GM12874 (cell line): ENCODE results near the gene PPFIA4.

Source experiments
- CTCF ChIP-seq: IDR thresholded peaks from 2 replicates; pipeline ENCODE4 v1.5.1; 2011; ENCODE audit warnings: low read depth, mild to moderate bottlenecking, control low read depth, low read length, moderate library complexity; ENCODE audit not compliant: insufficient read depth

PPFIA4 gene

GRCh38 chr1:203028067-203028783 is 1.9 kb downstream of the PPFIA4 start:
- no peak for TF ChIP-seq CTCF

GRCh38 chr1:203028784-203029553 is 2.7 kb downstream of the PPFIA4 start:
- no peak for TF ChIP-seq CTCF

- TF ChIP-seq CTCF, result no peak
These were observed 5.2 kb downstream of the PPFIA4 start for GRCh38 chr1:203031467-203031866.

- no peak for TF ChIP-seq CTCF
These were observed 7.0 kb downstream of the PPFIA4 start for GRCh38 chr1:203033287-203033686.

GRCh38 chr1:203033917-203034316 is 7.6 kb downstream of the PPFIA4 start:
- no peak for TF ChIP-seq CTCF

GRCh38 chr1:203034422-203035110 is 8.3 kb downstream of the PPFIA4 start:
- TF ChIP-seq CTCF, result no peak
